Panc1 (cell line): ENCODE data around the gene MTF1.

Experiments used
- POLR2AphosphoS5 ChIP-seq: IDR thresholded peaks from 2 replicates; pipeline ENCODE4 v1.6.1; 2012; ENCODE audit warnings: mild to moderate bottlenecking, low read depth, low read length, moderate library complexity
- TF ChIP-seq, protein P1 (sequence below): fragments of 450-650 bp; IDR thresholded peaks from 2 replicates; pipeline ENCODE4 v1.5.1; 2017; ENCODE audit warnings: mild to moderate bottlenecking
- TF ChIP-seq, protein P2 (sequence below), 2 experiments: IDR thresholded peaks; 2 replicates each; pipeline ENCODE4 v1.6.1; 2011 to 2012; ENCODE audit warnings: low read depth in 2 of 2, control low read depth in 1 of 2, low read length in 1 of 2, mild to moderate bottlenecking in 1 of 2, moderate library complexity in 1 of 2; ENCODE audit not compliant: insufficient read depth in 1 of 2

DNA sequence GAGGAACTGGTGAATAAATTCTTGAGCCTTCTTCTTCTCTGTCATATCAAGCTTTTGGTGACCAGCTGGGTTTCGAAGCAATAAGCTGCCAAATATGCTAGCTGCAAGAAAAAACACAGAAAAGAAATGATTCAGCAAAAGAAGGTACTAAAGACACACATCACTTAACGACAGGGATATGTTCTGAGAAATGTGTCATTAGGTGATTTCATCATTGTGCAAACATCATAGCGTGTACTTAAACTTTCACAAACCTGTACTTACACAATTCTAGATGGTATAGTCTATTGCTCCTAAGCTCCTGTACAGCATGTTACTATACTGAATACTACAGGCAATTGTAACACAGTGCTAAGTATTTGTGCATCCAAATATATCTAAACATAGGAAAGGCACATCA, 2.9 kb upstream of the MTF1 start:
- TF ChIP-seq, protein P1, sequence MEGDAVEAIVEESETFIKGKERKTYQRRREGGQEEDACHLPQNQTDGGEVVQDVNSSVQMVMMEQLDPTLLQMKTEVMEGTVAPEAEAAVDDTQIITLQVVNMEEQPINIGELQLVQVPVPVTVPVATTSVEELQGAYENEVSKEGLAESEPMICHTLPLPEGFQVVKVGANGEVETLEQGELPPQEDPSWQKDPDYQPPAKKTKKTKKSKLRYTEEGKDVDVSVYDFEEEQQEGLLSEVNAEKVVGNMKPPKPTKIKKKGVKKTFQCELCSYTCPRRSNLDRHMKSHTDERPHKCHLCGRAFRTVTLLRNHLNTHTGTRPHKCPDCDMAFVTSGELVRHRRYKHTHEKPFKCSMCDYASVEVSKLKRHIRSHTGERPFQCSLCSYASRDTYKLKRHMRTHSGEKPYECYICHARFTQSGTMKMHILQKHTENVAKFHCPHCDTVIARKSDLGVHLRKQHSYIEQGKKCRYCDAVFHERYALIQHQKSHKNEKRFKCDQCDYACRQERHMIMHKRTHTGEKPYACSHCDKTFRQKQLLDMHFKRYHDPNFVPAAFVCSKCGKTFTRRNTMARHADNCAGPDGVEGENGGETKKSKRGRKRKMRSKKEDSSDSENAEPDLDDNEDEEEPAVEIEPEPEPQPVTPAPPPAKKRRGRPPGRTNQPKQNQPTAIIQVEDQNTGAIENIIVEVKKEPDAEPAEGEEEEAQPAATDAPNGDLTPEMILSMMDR, result no peak
- TF ChIP-seq POLR2AphosphoS5, result no peak
- TF ChIP-seq, protein P2, sequence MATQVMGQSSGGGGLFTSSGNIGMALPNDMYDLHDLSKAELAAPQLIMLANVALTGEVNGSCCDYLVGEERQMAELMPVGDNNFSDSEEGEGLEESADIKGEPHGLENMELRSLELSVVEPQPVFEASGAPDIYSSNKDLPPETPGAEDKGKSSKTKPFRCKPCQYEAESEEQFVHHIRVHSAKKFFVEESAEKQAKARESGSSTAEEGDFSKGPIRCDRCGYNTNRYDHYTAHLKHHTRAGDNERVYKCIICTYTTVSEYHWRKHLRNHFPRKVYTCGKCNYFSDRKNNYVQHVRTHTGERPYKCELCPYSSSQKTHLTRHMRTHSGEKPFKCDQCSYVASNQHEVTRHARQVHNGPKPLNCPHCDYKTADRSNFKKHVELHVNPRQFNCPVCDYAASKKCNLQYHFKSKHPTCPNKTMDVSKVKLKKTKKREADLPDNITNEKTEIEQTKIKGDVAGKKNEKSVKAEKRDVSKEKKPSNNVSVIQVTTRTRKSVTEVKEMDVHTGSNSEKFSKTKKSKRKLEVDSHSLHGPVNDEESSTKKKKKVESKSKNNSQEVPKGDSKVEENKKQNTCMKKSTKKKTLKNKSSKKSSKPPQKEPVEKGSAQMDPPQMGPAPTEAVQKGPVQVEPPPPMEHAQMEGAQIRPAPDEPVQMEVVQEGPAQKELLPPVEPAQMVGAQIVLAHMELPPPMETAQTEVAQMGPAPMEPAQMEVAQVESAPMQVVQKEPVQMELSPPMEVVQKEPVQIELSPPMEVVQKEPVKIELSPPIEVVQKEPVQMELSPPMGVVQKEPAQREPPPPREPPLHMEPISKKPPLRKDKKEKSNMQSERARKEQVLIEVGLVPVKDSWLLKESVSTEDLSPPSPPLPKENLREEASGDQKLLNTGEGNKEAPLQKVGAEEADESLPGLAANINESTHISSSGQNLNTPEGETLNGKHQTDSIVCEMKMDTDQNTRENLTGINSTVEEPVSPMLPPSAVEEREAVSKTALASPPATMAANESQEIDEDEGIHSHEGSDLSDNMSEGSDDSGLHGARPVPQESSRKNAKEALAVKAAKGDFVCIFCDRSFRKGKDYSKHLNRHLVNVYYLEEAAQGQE (IDR thresholded peaks at IDR 0.05; ENCODE audit: insufficient read depth in 1 of 2, low read depth in 2 of 2, low read length in 1 of 2), result no peak
